GM19463 (cell line): ENCODE measurements around the gene MDC1.
"Not testable (repeated sequence)": the region's sequence is repeated elsewhere in the genome, so short reads cannot be mapped to it uniquely, and the experiment has no call there.

Experiments
- ATAC-seq: cut with Tn5 transposase; IDR thresholded peaks from one replicate; pipeline ENCODE4 v1.9.1; 2021; ENCODE audit warnings: mild to moderate bottlenecking, moderate library complexity; ENCODE audit not compliant: unreplicated experiment

Gene MDC1

DNA sequence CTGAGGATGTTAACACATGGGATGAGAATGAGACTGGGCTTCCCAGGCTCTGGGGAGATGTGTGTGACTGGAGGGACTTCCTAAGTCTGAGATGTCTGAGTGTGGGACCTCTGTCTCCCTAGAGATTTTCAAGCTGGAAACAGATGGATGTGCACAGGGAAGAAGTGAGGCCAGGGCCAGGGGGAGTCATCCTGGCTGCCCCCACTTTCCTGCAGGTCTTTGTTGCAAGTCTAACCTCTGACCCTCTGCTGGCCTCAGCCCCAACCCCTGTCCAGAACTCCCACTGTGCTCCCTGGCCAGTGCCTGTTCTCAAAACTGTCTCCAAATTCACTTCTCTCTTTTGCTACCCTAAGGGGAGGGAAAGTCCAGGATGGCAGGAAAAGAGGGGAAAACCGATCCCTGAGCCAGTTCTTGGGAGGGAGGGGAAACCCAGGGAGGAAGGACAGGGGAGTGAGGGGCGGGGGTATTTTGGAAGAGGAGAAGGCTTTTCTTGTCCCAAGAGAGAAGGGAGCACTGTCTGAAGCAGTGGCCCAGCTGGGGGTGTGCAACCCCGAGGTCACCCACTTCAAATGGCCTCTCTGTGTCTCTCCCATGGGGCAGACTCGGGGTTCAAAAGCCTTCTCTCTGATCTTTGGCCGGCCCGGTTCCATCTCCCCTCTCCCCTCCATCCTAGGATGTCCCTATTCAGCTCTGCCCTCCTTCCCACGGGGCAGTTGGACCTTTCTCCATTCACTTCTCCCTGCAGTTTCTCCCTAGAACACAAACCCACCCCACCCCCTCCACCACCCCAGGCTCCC, 33.7 kb downstream of the MDC1 start:
- ATAC-seq: no peak

DNA sequence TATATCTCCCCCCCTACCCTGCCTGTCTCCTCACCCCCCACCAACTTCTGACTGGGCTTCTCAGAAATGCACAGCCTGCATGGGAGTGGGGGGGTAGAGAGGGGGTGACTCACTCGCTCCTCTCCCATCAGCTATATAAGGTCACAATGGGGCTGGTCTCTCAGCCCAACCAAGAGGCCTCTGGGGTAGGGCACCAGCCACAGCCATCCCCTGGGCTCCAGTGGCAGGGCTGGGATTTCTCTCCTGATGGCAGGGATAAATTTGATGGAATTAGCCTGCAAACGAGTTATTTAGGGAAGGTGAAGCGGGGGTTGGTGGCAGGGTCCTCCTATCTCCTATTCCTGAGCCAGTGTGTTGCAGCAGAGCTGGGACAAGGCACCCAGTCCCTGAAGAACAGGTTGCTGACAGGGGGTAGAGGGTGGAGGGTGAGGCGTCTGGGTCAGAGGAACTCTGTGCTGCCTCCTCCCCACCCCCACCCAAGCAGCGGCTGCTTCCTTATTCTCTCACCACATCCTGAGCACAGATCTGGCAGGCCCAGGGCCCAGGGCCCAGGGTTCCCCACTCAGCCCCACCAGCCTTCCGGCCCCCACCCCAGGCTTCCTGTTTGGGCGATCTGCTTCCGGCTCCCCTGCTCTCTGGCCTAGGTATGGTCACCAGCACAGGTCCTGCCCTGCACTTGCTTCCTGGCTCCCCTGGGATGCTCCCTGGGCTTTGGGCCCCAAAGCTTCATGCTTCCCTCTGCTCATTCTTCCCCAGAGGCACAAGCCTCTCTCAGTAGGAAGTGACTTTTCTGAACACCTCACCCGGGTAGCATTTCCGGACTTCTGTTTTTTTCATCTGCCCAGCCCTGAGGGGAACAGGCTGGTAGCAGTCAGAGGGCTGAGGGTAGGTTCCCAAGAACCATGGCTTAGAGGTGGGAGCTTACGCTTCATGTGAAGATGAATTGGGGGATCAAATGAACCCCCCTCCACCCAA, 34.7 kb downstream of the MDC1 start:
- ATAC-seq: peak; percentile 36

DNA sequence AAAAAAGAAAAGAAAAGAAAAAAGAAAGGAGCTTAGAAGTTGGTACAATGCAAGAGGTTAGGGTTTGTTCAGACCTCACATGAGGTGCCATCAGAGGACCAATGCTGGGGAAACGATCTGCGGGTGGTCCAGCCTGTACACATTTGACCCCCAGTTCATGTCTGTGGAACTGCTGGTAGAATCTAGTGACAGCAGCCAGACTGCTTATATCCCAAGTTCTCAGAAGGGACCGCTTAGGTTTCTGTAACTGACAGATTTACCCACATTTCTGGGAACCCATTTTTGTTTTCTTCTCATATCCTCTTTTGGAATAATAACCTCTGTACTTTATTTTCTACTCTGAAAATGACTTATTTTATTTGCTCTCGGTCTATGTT, 35.3 kb downstream of the MDC1 start:
- no peak for ATAC-seq

DNA sequence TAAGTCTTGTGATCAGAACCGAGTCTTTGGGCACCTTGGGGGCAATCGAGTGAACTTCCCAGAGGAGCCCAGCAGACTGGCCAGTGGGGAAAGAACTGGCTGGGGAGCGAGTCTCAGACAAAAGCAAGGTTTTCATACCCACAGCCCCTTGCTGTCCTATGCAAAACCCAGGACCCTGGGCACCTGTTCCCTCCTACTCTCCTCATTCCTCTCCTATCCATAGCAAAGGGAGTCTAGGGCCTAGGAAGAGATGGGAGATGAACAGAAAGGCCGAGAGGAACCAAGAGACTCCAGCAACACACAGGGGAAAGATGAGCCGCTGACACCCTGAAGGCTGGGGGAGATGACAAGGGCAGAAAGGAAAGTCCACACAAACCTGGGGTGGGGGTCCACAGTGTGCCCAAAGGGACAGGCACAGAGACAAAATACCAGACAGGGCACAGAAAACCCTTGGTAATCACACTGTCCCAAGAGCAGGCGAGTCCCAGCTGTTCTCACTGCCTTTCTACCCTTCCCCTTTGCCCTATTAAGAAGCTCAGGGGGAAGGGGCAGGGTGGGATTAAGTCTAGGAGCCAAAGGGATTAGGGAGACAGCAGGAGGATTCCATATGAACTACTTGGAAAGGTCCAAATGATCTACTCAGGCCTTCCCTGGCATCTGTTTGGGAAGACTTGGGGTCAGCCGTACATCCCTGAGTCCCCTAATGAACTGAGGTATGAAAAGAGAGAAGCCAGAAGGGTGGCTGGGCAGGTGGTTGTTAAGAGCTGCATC, 37.1 kb downstream of the MDC1 start:
- no peak for ATAC-seq

DNA sequence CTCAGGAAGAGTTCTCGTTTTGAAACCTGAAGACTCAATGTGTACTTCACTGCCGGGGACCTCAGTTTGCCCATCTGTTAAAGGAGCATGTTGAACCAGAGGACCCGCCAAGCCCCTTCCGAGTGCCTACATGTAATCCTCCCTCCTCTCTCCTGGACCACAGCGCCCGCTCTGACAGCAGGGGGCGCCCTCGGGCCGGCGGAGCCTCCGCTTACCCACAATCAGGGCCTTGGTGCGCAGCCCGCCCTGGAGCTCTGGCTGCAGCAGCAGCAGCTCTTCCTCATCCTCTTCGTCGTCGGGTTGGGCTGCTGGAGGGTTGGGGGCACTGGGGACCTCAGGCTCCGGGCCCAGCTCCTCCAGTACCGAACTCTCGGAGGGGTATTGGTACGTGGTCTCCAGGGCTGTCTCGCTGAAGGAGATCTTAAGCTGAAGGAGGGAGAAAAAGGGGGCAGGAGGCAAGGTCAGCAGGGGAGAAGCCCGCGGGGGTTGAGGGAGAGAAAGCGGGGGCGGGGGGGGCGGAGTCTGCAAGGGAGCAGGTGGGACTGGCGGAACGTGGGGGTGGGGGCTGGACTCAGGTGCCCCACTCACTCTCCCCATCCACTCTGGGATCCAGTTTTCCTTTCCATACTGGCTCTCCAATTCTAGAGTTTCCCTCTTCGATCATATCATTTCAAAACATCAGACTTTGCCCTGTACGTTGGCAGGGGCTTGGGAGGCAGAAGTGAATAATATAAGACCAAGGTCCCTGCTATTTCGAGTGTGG, 37.9 kb downstream of the MDC1 start:
- ATAC-seq: peak; percentile 45

DNA sequence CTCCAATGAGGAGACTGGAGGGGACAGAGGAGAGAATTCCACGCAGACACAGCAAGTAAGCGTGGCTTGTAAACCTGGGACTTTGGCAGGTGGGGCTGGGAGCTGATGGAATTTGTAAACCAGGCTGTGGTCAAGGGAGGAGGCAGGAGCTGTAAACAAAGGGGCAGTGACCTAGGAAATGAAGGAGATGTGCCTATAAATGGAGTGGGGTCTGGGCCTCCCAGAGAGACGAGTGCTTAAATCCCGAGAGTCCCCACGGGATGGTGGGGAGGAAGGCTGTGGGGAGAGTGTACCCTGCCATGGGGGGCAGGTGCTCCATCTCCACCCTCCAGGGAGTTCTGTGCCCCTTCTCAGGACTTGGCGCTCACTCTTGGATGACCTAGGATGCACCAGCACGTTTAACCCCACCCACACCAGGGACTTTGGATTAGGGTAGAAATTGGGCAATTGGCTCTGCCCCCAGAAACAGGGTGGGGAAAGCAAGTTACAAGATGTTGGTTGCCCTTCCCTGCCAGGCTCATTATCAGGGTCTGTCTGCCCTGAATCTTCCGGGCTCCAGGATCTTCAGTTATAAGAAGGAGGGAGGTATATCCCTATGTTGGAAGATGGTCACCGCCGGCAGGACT, 40.3 kb downstream of the MDC1 start:
- ATAC-seq: no peak

DNA sequence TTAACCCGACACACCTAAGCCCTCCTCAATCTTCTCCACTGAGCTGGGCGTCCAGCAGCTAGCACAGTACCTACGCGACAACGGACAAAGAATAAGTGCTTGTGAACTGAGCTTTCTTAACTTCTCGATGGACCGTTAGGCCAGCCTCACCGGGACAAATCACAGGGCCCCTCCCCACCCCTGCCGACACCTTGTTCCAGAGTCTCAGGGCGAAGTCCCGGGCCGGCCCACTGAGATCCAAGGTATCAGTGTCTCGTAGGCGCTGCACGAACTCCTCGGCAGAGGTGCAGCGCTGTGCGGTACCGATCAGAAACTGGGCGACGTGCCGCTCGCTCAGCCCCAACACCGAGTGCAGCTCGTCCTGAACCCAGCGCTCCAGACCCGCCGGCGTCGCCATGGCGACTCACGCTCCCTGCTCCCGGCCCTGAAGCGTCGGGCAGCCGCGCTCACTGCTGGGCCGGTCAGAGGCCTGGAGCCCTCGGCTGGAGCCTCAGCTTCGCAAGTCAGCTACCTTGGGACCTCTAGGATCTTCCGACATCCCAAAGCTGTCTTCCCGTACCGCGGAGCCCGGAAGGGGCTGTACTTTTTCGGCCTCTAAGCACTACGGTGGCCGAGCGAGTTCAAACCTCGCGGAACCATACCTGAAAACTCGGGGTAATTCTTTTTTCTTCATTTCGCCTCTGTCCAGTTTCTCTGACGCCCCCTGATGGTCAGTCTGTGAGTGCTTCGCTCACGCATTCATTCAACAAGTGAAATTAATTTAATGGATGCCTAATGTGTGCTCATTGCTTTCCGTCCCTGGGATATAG, 44.4 kb downstream of the MDC1 start, which contains the start of gene DHX16:
DHX16 (minus strand) TSS at position 562 of the 809 bp plus-strand sequence; CDS start at position 397, 165 bp downstream.
- no peak for ATAC-seq

DNA sequence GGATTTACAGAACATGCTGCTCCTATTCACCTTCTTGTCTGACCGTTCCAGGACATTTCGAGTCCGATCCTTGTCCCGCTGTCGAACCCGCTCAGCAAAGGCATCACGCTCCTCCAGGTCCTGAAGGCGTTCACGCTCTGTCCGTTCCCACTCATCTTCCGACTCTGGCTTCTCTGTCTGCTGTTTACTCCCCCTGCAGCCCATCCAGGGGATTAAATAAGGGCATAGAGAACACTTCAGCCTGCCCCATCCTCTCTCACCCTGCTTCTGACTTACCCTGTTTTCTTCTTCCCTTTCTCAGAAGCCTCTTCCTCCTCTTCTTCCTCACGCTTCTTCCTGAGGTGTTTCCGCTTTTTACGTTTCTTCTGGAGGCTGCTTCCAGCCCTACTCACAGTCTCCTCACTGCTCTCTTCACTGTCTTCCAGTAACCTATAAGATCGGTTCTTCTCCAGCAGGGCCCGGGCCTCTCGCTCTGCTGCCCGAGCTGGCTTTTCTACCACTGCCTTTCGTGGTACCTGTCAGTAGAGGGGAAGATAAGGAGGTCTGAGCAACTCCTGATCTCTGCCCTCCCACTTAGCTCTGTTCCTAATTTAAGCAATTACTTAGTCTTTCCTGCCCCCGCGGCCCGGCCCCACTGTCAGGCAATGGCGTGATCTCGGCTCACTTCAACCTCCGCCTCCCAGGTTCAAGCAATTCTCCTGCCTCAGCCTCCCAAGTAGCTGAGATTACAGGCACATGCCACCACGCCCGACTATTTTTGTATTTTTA, 46.1 kb downstream of the MDC1 start:
- no peak for ATAC-seq

DNA sequence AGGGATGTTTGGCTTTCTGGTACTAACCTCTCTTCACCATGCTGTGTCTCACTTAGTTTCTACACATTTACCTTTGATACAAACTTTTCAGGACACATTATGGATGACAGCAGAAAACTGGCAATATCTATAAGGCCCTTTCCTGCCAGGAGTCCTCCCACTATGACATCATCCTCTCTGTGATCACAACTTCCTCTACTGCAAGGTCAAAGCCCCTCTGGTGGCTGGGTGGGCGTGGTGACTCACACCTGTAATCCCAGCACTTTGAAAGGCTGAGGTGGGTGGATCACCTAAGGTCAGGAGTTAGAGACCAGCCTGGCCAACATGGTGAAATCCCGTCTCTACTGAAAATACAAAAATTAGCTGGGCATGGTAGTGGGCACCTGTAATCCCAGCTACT, 50.8 kb downstream of the MDC1 start:
- ATAC-seq: not testable (repeated sequence)

DNA sequence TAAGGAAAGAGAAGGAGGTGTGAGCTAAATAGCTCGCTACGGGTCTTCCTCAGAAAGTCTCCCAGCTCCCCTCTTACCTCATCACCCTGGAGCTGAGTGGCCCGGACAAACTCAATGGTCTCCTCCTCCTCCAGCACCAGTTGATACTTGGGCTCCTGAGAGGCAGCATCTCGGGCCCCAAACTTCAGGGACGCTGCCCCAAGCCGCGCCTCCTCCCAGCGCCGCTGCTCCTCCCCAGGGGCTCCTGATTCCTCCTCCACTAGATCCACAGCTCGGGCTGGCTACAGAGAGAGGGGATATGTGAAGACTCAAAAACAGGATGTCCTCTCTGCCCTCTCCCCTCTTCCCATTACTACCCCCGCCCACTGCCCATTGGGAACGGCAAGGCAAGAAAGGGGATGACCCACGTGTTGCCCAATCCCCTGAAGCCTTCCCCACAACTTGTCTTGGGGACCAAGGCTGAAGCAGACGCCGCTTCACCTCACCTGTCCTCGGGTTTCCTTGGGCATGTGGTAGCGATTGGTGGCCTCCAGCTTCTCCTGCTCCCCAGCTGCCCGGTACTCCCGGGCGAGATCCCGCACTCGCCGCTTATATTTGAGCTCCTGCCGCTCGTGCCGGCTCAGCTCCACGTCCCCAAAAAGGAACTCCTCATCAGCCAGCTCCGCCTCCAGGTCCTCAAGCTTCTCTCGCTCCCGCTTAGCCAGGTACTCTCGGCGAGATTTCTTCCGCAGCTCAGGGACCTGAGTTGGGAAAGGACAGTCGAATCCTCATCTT, 51.9 kb downstream of the MDC1 start:
- no peak for ATAC-seq

DNA sequence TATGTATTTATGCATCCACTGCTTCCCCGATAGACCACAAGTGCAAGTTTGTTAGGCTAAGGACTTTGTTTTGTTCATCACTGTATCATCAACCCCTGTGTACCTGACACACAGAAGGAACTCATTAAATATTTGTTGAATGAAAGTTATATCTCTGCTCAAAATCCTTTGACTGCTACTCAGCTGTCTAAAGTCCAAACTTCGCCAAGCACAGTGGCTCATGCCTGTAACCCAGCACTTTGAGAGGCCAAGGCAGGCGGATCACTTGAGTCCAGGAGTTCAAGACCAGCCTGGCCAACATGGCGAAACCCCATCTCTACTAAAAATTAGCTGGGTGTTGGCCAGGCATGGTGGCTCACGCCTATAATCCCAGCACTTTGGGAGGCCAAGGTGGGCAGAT, 59.2 kb downstream of the MDC1 start:
- ATAC-seq: not testable (repeated sequence)

DNA sequence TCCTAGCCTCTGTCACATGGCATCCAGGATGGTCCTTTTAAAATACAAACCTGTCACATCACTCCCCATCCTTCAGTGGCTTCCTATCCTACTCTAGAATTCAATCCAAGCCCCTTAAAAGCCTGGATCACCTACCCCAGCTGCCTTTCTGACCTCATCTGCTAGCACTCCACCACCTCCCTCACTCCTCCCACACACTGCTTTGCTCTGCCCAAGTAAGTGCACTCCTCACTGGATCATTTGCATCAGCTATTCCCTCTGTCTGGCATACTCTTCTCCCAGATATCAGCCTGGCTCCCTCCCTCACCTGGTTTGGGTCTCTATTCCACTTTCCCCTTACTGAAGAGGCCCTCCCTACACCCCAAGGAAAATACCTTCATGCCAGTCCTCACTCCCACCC, 59.6 kb downstream of the MDC1 start:
- no peak for ATAC-seq

DNA sequence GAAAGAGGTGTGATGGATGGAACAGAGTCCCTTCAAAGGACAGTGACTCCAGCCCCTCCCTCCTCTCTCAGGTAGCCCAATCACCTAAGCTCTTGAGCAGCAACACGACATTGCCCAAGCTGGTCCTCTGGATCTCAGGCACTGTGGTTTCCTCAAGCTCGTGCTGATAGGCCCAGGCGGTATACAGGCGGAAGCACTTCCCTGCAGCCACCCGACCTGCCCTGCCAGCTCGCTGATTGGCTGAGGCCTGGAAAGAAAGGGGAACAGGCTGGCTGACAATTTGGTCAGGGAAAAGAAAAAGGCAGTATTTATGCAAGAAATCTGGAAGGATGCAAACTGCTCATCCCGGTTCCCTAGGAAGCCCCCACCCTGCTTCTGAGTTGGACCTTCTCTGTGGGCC, 60.6 kb downstream of the MDC1 start:
- ATAC-seq: no peak

DNA sequence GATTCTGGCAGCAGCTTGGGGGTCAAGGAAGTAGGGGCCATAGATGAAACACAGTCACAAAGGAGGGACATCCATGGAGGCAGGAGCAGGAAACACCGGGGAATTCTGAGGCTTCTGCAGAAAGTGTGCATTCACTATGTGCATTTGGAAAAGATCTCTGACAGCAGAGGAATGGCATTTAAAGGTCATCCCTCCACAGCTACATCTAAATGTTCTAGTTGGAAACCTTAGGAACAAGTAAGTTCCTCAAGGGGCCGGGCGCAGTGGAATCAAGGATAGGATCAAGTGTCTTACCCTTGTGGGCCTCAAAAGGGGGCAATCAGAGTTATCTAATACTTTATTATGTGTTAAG, 61.4 kb downstream of the MDC1 start:
- no peak for ATAC-seq

DNA sequence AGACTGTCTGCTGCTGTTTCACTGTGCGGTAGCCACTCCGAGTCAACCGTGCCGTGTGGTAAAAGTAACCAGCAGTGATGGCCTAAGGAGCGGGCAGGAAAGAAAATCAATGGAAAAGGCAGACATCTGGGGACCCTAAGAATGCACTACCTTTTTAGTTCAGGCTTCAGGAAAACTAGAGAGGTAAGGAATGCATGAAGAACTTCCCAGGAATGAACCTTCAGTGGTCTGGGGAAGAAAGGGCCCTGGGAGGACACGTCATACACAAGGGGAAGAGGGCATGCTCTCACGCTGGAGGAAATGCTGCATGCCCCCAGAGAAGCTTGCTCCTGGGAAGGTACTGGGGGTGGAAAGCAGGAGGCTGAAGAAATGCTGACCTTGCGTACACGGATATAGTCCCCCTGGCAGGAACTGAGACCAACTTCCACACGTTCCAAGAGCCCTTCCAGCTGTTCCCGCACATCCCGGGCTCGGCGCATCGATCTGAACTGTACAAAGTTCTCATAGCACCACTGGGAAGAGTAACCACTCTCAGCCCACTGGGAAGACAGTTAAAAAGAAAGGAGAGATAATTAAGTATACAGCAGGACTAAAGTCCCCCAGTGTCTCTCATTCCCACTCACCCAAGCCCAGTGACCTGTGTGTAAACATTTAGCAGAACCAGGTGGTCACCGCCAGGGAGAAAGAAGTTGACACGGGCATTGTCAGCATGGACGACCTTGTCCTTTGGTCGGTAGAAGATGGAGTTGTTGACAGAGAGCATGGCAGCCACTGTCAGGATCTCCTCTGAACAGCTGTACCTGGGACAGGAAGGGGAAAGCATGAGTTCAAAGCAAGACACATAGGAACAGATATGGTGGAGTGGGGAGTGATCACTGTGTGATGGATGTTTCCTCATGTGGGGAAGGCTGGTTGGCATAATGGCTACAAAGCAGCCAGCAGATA, 62.0 kb downstream of the MDC1 start:
- no peak for ATAC-seq

DNA sequence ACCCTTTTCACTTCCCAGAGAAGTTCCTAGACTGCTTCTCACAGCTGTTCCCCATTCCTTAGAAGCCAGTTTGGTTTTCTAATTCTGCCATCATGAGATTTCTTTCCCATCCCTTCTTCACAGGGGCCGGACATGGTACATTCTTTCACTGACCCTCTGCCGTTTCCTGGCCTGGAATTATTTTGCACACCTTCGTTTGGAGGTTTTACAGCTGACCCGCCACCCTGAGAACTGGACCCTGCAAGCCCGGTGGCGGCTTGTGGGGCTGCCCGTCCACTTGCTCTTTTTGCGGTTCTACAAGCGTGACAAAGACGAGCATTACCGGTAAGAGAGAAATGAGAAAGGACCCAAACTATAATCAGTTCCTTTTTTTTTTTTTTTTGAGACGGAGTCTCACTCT, 65.9 kb downstream of the MDC1 start:
- no peak for ATAC-seq
